Measurements from ENCODE around the gene RHOF. TPM values are rescaled to one million over a fixed set of nuclear protein-coding genes. Genes with fewer than 3 reads are reported as not detected.

Gene RHOF
- total RNA-seq, 2 experiments from 2014 or later = 23.5 to 53.7 TPM

GRCh38 chr12:121830588-121831265, 37.2 kb upstream of the RHOF start:
- H2AFZ ChIP-seq (ENCODE audit: low read length) = no peak overlapping the region
- no peaks in the 10 kb centered on the region for H3K79me2 ChIP-seq (ENCODE audit: insufficient read depth, low read depth, low read length)
- ChIA-PET POLR2A (interaction anchor here (0.7 kb wide), 1 partner anchor 491 kb away, joined by 3 read pairs; no protein-coding TSS in a partner anchor), CTCF (ENCODE audit: unreplicated experiment) (no interaction called here)
- no peak overlapping the region for H3K4me2 ChIP-seq (ENCODE audit: low read length)
- no peak for DNase-seq (ENCODE audit: low spot score)
- no peaks in the 10 kb centered on the region; the same call in 1 of the 2 replicates for H4K20me1 ChIP-seq (ENCODE audit: insufficient read depth, low read length)
- TF ChIP-seq, protein P1, sequence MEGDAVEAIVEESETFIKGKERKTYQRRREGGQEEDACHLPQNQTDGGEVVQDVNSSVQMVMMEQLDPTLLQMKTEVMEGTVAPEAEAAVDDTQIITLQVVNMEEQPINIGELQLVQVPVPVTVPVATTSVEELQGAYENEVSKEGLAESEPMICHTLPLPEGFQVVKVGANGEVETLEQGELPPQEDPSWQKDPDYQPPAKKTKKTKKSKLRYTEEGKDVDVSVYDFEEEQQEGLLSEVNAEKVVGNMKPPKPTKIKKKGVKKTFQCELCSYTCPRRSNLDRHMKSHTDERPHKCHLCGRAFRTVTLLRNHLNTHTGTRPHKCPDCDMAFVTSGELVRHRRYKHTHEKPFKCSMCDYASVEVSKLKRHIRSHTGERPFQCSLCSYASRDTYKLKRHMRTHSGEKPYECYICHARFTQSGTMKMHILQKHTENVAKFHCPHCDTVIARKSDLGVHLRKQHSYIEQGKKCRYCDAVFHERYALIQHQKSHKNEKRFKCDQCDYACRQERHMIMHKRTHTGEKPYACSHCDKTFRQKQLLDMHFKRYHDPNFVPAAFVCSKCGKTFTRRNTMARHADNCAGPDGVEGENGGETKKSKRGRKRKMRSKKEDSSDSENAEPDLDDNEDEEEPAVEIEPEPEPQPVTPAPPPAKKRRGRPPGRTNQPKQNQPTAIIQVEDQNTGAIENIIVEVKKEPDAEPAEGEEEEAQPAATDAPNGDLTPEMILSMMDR (conservative IDR thresholded peaks at IDR 0.05; ENCODE audit: low read length) = no peak
- no peaks in the 10 kb centered on the region for H3K9me3 ChIP-seq (ENCODE audit: low read length)
- TSS peak; percentile 75 for BruUV-seq (replicated peaks)
- no peaks in the 10 kb centered on the region for H3K4me1 ChIP-seq (ENCODE audit: insufficient read depth, low read length, poor library complexity, severe bottlenecking)
- no peak overlapping the region for H3K4me3 ChIP-seq (ENCODE audit: low read depth, low read length, poor library complexity, severe bottlenecking)
- H3K36me3 ChIP-seq (ENCODE audit: insufficient read depth, low read length) = peaks cover 48% of the 10 kb centered on the region; the same call in 1 of the 2 replicates
- H3K27ac ChIP-seq (ENCODE audit: low read depth, low read length, poor library complexity, severe bottlenecking) = no peak overlapping the region
- intact Hi-C loops (cut with micrococcal nuclease; ENCODE audit: unreplicated experiment) = no loop called here
- no peaks in the 10 kb centered on the region for H3K9me2 ChIP-seq (ENCODE audit: insufficient read depth, low read length)

- H4K20me1 ChIP-seq (ENCODE audit: insufficient read depth, low read length) = no peaks in the 10 kb centered on the region; the same call in 1 of the 2 replicates
- no TSS peak for BruUV-seq (replicated peaks)
- ChIA-PET POLR2A (no interaction called here), CTCF (ENCODE audit: unreplicated experiment) (no interaction called here)
- no peaks in the 10 kb centered on the region for H3K9me3 ChIP-seq (ENCODE audit: low read length)
- H3K27ac ChIP-seq (ENCODE audit: low read depth, low read length, poor library complexity, severe bottlenecking) = no peak overlapping the region
- no peak for TF ChIP-seq EZH2phosphoT487 (IDR thresholded peaks at IDR 0.05; ENCODE audit: borderline replicate concordance, low read depth, low read length)
- TF ChIP-seq, protein P1 (conservative IDR thresholded peaks at IDR 0.05; ENCODE audit: low read length) = no peak
- H3K4me1 ChIP-seq (ENCODE audit: insufficient read depth, low read length, poor library complexity, severe bottlenecking) = no peaks in the 10 kb centered on the region
- no peak for DNase-seq (ENCODE audit: low spot score)
- no peaks in the 10 kb centered on the region for H3K9me2 ChIP-seq (ENCODE audit: insufficient read depth, low read length)
- H2AFZ ChIP-seq (ENCODE audit: low read length) = no peak overlapping the region
- no peak overlapping the region for H3K4me3 ChIP-seq (ENCODE audit: low read depth, low read length, poor library complexity, severe bottlenecking)
- no peaks in the 10 kb centered on the region for H3K79me2 ChIP-seq (ENCODE audit: insufficient read depth, low read depth, low read length)
- intact Hi-C loops (cut with micrococcal nuclease; ENCODE audit: unreplicated experiment) = no loop called here
- no peak overlapping the region for H3K4me2 ChIP-seq (ENCODE audit: low read length)
- peaks cover 51% of the 10 kb centered on the region; the same call in 1 of the 2 replicates for H3K36me3 ChIP-seq (ENCODE audit: insufficient read depth, low read length)
These were observed 36.6 kb upstream of the RHOF start for GRCh38 chr12:121830134-121830533.

GRCh38 chr12:121829250-121829918, 35.9 kb upstream of the RHOF start:
- ChIA-PET CTCF (ENCODE audit: unreplicated experiment) (no interaction called here), POLR2A (no interaction called here)
- Histone ChIP-seq H3K4me2 (ENCODE audit: low read length) (no peak overlapping the region), H3K27ac (ENCODE audit: low read depth, low read length, poor library complexity, severe bottlenecking) (no peak overlapping the region), H4K20me1 (ENCODE audit: insufficient read depth, low read length) (no peaks in the 10 kb centered on the region; the same call in 1 of the 2 replicates), H3K4me1 (ENCODE audit: insufficient read depth, low read length, poor library complexity, severe bottlenecking) (no peaks in the 10 kb centered on the region), H3K4me3 (ENCODE audit: low read depth, low read length, poor library complexity, severe bottlenecking) (no peak overlapping the region), H3K9me3 (ENCODE audit: low read length) (no peaks in the 10 kb centered on the region), H3K79me2 (ENCODE audit: insufficient read depth, low read depth, low read length) (no peaks in the 10 kb centered on the region), H3K36me3 (ENCODE audit: insufficient read depth, low read length) (peaks cover 58% of the 10 kb centered on the region; the same call in 1 of the 2 replicates), H3K9me2 (ENCODE audit: insufficient read depth, low read length) (no peaks in the 10 kb centered on the region), H2AFZ (ENCODE audit: low read length) (no peak overlapping the region)
- no peak for DNase-seq (ENCODE audit: low spot score)
- no TSS peak for BruUV-seq (replicated peaks)
- intact Hi-C loops (cut with micrococcal nuclease; ENCODE audit: unreplicated experiment) = no loop called here
- TF ChIP-seq, protein P1 (conservative IDR thresholded peaks at IDR 0.05; ENCODE audit: low read length) = no peak
- TF ChIP-seq EZH2phosphoT487 (IDR thresholded peaks at IDR 0.05; ENCODE audit: borderline replicate concordance, low read depth, low read length) = no peak
